ENCODE measurements around the gene TAF12.

GRCh38 chr1:28601696-28602095 lies 41.2 kb downstream of the TAF12 start:
- TF ChIP-seq EZH2 (IDR thresholded peaks at IDR 0.05) (no peak), POLR2AphosphoS5 (IDR thresholded peaks at IDR 0.05; ENCODE audit: borderline replicate concordance, low read depth, low read length) (no peak), FOXP2 (optimal IDR thresholded peaks at IDR 0.05; ENCODE audit: control extremely low read depth, extremely low read length, insufficient read depth) (no peak)

All from SK-N-MC (cell line).